Measurements from ENCODE around the gene GAS6. TPM values are rescaled to one million over a fixed set of nuclear protein-coding genes. Genes with fewer than 3 reads are reported as not detected.
"Not testable (repeated sequence)": the region's sequence is repeated elsewhere in the genome, so short reads cannot be mapped to it uniquely, and the experiment has no call there.

GAS6 gene
- total RNA-seq, 1 donor from 2014 or later: 502 TPM

- Histone ChIP-seq H3K27ac (peak overlapping the region; percentile 86 to 89), H3K4me1 (peaks cover 26 to 42% of the 10 kb centered on the region in 2 donors), H3K9me3 (no peaks in the 10 kb centered on the region), H3K27me3 (no peaks in the 10 kb centered on the region), H3K36me3 (peaks cover 37 to 43% of the 10 kb centered on the region in 2 donors), H3K4me3 (peak overlapping the region in 1 of 2 donors; percentile 14)
- intact Hi-C loops (cut with DNase I): loop anchor here (1.0 kb wide), 2 partner anchors 20 to 25 kb away; no protein-coding TSS in a partner anchor
- no peak for TF ChIP-seq CTCF (IDR thresholded peaks at IDR 0.05)
- DNase-seq (ENCODE audit: low spot score in 2 of 2): no peak
These were observed 26.9 kb downstream of the GAS6 start for GRCh38 chr13:113836768-113837559.

GRCh38 chr13:113835461-113836270 is 28.2 kb downstream of the GAS6 start:
- Histone ChIP-seq H3K27me3 (no peaks in the 10 kb centered on the region), H3K27ac (peak overlapping the region in 1 of 2 donors; percentile 54), H3K9me3 (no peaks in the 10 kb centered on the region), H3K4me1 (peaks cover 26 to 40% of the 10 kb centered on the region in 2 donors), H3K36me3 (peaks cover 44 to 49% of the 10 kb centered on the region in 2 donors), H3K4me3 (no peak overlapping the region)
- TF ChIP-seq CTCF (IDR thresholded peaks at IDR 0.05): no peak
- intact Hi-C loops (cut with DNase I): no loop called here
- DNase-seq (ENCODE audit: low spot score in 2 of 2): no peak

GRCh38 chr13:113834496-113835200 is 29.2 kb downstream of the GAS6 start:
- intact Hi-C loops (cut with DNase I): no loop called here
- no peak for DNase-seq (ENCODE audit: low spot score in 2 of 2)
- Histone ChIP-seq H3K9me3 (no peaks in the 10 kb centered on the region), H3K27me3 (no peaks in the 10 kb centered on the region), H3K36me3 (peaks cover 50 to 52% of the 10 kb centered on the region in 2 donors), H3K4me3 (no peak overlapping the region), H3K27ac (no peak overlapping the region), H3K4me1 (peaks cover 21 to 30% of the 10 kb centered on the region in 2 donors)
- TF ChIP-seq CTCF (IDR thresholded peaks at IDR 0.05): no peak

- H3K4me3 ChIP-seq; H3K9me3 ChIP-seq; intact Hi-C loops (cut with DNase I); H3K27me3 ChIP-seq; DNase-seq (ENCODE audit: low spot score in 2 of 2); H3K27ac ChIP-seq: not testable (repeated sequence)
- H3K36me3 ChIP-seq: peaks cover 55 to 58% of the 10 kb centered on the region in 2 donors
- H3K4me1 ChIP-seq: peaks cover 15 to 23% of the 10 kb centered on the region in 2 donors
These were observed 29.9 kb downstream of the GAS6 start for GRCh38 chr13:113834006-113834405.

GRCh38 chr13:113833111-113833830 is 30.6 kb downstream of the GAS6 start:
- Histone ChIP-seq H3K36me3 (peaks cover 60 to 64% of the 10 kb centered on the region in 2 donors), H3K4me1 (peaks cover 8 to 16% of the 10 kb centered on the region in 2 donors), H3K4me3 (no peak overlapping the region), H3K27ac (no peak overlapping the region), H3K27me3 (no peaks in the 10 kb centered on the region), H3K9me3 (no peaks in the 10 kb centered on the region)
- TF ChIP-seq CTCF (IDR thresholded peaks at IDR 0.05): no peak
- intact Hi-C loops (cut with DNase I): no loop called here
- no peak for DNase-seq (ENCODE audit: low spot score in 2 of 2)
